ENCODE results near the gene SHOX. TPM values are rescaled to one million over a fixed set of nuclear protein-coding genes. Genes with fewer than 3 reads are reported as not detected.

Gene SHOX
- total RNA-seq, 1 donor from 2014 or later, result not detected

DNA sequence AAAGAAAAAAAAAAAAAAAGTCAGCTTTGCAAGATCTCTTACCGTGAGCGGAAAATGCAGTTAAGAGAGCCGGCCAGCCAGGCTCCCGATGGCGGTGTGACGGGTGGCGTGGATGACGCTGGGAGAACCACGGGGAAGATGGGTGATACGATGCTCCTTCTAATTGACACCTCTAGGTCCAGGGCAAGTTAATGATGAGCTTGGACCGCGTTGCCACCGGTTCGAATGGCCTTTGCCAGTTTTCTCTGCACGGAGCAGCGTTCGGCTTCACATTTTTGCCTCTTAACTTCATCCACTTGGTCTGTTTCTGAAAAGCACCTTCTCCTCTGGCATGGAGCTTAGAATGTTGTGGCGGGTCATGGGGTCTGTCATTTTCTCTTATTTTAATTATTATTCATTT lies 33.2 kb downstream of the SHOX start:
- DNase-seq (ENCODE audit: low read depth in 2 of 2), result no peak

DNA sequence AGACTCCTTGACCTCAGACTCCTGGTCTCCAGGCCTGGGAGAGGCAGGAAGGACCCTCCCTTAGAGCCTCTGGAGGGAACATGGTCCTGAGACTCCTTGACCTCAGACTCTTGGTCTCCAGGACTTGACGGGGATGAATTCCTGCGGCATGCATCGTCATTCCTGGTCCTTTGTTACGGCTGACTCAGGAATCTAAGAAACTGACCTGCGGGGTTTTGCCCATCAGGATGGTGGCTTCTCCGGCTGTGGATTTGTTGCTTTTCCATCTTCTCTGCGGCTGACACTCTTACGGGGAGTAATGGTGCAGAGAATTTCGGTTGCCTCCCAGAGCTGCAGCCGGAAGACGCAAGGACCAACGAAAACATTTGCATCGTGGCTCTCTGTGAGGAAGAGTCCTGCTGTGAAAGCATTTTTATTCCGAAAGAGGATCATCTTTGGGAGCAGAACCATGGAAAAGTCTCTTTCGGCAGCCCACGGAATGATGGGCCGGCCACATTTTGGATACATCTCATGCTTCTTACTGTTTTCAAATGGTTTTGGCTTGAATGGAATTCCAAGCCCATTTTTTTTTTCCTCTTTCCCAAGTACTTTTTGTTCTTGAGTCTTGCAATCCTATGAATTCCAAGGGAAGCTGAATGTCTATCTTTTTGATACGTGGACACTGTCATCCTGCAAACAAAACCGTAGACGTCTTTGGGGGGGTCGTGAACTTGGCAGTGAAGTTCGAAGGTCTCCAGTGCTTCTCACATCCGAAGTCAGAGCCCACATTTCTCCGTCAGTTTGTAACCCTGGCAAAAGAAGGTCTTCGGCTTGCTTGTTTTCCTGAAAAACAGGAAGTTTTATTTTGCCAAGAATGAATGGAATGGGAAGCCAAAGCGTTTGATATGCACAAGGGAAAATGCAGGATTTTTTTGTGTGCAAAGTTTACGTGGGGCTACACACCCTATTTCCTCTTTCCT lies 36.5 kb downstream of the SHOX start:
- DNase-seq (ENCODE audit: low read depth in 2 of 2), result peak in 1 of 2 donors; percentile 65

DNA sequence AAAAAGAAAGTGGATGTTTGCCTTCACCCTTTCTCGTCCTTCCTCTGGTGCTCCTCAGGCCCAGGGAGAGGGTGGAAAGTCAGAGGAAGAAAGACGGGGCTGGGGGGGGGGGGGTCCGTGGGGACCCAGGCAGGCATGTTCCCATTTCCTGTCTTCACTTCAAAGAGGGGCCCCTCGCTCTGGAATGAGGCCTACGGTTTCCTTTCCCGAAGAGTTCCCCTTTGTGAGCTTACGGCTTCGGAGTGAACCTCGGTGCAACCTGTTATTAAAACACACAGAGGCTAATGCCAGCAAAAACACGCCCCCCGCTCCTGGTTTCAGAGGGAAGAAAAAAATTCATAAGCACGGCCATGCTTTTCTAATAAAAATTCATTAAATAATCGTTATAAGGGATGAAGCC lies 40.1 kb downstream of the SHOX start:
- no peak for DNase-seq (ENCODE audit: low read depth in 2 of 2)

DNA sequence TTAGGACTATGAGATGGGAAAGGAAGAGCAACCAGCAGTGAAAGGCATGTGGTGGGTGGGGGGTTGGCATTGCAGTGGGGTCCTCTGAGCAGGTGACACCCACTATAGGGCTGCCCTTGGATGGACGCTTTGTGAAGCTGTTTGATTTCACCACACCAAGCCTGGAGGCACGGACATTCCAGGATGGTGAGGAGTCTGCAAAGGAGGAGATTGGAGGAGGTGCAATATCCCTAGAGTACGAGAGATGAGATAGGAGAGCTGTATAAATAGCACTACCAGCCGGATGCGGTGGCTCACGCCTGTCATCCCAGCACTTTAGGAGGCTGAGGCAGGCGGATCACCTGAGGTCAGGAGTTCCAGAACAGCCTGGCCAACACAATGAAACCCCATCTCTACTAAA lies 42.3 kb downstream of the SHOX start:
- DNase-seq (ENCODE audit: low read depth in 2 of 2), result no peak

DNA sequence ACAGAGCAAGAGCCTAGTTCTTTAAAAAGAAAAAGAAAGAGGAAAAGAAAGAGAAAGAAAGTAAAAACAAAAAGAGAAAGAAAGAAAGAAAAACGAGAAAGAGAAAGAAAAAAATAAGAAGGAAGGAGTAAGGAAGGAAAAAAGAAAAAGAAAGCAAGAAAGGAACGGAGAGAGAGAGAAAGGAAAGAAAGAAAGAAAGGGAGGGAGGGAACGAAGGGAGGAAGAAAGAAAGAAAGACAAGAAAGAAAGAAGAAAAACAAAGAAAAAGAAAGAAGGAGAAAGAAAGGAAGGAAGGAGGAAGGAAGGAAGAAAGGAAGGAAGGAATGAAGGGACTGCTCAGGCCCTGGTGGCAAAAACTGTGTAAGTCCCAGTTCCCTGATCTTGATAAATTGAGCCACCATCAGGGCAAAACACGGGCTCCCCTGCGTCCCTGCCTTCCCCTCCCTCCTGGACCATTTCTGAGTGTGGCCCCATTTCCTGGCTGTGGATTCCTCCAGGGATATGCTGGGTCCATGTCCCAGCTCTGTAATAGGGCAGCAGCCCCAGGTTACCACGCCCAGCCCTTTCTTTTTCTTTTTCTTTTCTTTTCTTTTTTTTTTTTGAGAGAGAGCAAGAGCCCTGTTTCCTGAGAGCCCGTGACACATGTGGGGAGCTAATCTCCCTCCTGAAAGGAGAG lies 44.8 kb downstream of the SHOX start:
- DNase-seq (ENCODE audit: low read depth in 2 of 2), result no peak

DNA sequence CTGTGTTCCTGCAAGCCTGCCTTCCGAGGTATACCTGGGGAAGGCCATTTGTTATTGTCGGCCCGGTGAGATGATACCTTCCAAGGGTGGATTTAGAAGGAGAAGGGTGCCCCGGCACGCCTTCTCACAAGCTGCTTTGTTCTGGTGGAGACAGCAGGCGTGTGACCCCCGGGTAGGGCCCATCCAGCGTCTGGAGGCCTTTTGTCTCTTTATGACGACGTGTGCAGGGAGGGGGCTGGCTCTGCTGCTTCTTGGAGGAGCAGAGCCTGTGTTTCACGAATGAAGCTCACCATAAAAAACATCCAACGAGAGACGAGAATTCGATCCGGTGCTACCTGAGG lies 45.3 kb downstream of the SHOX start:
- no peak for DNase-seq (ENCODE audit: low read depth in 2 of 2)

DNA sequence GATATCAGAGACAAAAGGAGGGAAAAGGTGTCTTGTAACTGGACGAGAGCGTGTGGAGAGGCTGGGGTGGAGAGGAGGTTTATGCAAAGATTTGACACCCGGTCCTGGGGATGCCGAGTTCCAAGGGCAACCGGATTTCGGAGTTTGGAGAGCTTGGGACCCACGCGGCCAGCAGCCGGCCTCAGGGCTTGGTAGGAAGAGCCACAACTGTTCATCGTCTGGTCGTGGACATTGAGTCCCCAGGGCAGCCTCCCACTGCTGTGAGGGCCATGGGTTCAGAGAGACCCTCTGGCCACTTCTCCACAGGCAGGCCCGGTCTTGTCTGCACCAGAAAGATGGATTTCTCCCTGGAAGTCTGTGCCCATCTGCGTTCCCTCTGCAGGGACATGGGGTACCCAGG lies 46.8 kb downstream of the SHOX start:
- no peak for DNase-seq (ENCODE audit: low read depth in 2 of 2)

DNA sequence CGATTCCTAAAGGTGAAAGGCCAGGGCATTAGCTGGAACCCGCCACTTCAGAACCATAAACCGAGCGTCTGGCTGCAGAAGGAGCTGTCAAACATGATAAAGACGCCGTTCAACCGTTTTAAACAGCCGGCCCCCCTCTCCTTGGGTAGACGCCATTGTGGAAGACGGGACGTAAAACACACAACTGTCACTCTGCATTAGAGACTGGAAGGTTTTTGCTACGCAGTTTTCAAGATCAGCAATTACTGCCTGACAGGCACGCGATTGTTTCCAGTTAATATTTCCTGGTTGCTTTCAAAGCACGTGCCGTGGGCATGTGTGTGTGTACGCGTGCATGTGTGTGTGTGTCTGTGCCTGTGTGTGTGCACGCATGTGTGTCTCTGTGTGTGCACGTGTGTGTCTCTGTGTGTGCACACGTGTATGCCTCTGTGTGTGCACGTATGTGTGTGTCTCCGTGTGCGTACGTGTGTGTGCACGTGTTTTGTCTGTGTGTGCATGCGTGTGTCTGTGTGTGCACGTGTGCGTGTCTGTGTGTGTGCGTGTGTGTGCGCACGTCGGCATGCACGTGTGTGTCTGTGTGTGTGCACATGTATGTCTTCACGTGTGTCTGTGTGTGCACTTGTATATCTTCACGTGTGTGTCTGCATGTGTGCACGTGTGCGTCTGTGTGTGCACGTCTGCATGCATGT lies 48.8 kb downstream of the SHOX start:
- DNase-seq (ENCODE audit: low read depth in 2 of 2), result no peak

DNA sequence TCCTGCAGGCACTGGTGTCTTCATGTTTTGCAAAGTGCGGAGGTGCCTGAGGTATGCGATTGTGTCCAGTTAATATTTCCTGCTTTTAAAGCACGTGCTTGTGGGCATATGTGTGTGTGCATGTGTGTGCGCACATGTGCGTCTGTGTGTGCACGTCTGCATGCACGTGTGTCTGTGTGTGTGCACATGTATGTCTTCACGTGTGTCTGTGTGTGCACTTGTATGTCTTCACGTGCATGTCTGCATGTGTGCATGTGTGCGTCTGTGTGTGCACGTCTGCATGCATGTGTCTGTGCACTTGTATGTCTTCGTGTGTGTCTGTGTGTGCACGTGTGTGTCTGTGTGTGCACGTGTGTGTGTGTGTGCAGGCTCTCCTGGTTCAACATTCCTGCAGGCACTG lies 49.5 kb downstream of the SHOX start:
- DNase-seq (ENCODE audit: low read depth in 2 of 2), result no peak

DNA sequence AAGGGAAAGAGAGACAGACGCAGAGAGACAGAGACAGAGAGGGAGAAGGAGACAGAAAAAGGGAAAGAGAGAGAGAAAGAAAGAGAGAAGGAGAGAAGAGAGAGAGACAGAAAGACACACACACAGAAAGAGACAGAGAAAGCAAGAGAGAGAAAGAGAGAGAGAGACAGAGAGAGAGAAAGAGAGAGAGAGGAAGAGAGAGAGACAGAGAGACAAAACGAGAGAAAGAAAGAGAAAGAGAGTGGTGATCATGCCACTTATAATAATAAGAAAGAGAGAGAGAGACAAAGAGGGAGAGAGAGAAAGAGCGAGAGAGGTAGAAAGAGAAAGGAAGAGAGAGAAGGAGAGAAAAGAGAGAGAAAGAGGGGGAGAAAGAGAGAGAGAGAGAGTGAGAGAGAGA lies 51.4 kb downstream of the SHOX start:
- DNase-seq (ENCODE audit: low read depth in 2 of 2), result no peak

DNA sequence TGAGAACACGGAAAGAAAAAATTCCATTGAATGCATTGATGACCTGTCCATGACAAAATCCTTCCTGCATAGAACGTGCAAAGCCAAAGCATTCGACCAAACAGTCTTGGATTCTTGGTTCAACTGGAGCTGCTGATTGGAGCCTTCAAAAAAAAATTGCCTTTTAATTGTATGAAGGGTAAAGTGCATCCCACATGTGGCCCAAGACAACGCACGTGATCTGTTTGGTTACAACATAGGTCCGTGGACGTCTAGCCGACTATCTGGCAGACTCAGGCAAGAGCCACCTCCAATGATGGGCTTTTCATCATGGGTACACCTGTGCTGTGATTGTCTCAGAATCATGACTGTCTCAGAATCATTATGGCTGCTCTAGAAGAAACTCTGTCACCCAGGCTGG lies 52.3 kb downstream of the SHOX start:
- DNase-seq (ENCODE audit: low read depth in 2 of 2), result no peak

DNA sequence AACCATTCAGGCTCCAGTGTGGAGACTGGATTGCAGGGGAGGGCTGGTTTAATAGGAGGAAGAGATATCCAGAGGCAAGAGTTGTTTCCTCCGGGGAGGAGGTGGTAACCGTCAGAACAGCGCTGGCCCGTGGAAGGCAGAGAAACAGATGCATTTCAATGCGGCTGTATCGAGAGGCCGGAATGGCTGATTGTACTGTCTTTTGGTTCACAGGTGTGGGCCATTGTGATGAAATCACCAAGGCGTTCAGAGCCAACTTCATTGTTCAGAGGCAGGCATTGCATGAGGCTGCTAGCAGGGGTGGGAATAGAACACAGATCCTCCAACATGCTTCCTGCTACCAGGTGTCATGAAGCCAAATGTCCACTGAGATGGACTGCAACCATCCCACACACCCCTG lies 53.0 kb downstream of the SHOX start:
- DNase-seq (ENCODE audit: low read depth in 2 of 2), result no peak

DNA sequence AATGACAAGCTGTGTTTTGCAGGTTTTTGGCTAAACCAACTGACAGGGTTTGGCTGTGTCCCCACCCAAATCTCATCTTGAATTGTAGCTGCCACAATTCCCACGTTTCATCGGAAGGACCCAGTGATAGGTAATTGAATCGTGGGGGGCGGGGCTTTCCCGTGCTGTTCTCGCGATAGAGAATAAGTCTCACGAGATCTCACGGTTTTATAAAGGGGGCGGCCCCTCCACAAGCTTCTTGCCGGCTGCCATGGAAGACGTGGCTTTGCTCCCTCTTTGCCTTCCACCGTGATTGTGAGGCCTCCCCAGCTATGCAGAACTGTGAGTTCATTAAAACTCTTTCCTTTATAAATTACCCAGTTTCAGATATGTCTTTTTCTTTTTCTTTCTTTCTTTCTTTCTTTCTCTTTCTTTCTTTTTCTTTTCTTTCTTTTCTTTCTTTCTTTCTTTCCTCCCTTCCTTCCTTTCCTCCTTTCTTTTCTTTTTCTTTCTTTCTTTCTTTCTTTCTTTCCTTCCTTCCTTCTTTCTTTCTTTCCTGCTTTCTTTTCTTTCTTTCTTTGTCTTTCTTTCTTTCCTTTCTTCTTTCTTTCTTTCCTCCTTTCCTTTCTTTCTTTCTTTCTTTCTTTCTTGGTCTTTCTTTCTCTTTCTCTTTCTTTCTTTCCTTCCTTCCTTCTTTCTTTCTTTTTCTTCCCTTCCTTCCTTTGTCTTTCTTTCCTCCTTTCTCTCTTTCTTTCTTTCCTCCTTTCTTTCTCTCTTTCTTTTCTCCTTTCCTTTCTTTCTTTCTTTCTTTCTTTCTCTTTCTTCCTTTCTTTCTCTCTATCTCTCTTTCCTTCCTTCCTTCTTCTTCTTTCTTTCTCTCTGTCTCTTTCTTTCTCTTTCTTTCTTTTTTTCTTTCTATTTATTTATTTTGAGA lies 54.8 kb downstream of the SHOX start:
- no peak for DNase-seq (ENCODE audit: low read depth in 2 of 2)

DNA sequence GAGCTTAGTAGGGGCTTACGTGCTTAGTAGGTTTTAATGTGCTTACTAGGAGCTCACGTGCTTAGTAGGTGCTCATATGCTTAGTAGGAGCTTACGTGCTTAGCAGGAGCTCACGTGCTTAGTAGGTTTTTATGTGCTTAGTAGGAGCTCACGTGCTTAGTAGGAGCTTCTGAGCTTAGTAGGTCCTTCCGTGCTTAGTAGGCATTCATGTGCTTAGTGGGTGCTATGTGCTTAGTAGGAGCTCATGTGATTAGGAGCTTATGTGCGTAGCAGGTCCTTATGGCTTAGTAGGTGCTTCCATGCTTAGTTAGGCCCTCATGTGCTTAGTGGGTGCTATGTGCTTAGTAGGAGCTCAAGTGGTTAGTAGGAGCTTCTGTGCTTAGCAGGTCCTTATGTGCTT lies 59.4 kb downstream of the SHOX start:
- no peak for DNase-seq (ENCODE audit: low read depth in 2 of 2)

DNA sequence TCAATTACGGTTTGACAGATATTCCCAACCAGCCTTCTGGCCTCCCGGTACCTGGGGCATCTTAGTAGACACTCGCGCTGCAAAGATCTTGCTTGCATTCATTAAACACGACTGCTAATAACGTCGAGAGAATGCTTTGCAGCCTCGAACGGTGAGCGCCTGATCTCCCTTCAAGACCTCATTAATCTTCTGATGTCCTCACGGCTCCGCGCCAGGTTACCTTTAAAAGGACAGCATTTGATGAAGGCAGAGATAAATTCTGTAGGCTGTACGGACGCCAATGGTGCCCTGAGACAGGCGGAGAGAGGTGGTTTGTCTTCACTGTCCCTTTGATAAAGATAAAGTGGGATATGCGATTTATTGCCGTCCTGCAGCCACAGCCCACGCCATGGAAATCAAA lies 64.2 kb downstream of the SHOX start:
- DNase-seq (ENCODE audit: low read depth in 2 of 2), result no peak

DNA sequence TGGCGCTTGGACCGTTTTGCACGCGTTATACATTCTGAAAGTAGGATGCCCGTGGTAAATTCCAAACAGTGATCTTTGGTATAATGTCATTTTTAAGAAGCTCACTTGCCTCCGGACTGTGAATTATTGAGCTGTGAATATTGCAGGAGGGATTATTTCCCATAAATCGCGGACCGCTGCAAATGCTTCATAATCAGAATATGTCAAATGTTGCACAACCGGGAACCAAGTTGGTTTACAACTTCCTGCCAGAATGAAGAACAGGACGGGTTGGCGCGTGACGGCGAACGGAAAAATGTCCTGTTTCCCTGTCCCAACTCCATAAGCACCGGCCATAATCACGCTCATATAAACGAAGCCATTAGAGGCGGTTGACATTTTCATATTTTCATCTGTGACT lies 67.6 kb downstream of the SHOX start:
- no peak for DNase-seq (ENCODE audit: low read depth in 2 of 2)

DNA sequence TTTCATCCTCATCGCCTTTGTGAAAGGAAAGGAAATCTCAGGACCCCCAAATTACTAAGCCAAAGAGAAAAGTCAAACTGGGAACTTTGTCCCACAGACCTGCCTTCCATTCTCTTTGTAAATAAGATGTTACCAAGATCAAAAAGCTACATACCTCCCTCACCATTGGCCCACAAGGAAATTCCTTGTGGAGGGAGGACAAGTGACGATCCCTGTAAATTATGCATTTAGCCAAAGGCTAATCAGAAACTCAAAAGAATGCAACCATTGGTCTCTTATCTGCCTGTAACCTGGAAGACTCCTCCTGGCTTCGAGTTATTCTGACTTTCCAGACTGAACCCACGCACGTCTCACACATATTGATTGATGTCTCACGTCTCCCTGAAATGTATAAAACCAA lies 70.3 kb downstream of the SHOX start:
- no peak for DNase-seq (ENCODE audit: low read depth in 2 of 2)

DNA sequence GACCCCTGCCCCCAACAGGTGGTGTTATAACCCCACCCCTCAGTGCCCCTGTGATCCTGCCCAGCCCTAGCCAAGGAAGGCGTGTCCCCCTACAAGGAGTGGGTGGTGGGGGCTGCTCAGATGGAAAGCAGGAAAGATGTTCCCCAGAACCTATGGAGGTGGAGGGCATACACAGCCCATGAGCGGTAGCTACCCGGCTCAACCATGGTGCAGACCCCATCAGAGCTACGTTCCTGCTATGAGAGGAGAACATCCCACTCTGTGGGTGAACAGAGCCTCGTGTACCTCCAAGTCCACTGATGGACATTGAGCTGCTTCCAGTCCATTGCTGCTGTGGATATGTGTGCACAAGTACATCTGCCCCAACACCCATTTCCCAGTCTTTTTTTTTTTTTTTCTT lies 71.1 kb downstream of the SHOX start:
- DNase-seq (ENCODE audit: low read depth in 2 of 2), result no peak

DNA sequence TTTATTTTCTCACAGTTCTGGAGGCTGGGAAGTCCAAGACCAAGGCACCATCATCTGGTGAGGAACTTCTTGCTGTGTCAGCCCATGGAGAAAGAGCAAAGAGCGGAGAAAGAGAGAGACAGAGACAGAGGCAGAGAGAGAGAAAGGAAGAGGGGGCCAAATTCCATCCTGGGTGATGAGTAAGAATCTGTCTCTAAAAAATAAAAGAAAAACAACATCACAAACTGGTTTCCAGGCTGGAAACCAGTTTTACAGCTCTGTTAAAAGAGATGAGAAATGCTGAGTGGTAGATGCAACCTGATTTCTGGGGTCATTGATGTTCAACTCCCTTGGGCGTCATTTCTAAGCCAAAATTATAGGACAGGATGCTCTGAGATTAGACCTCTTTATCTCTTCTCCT lies 72.9 kb downstream of the SHOX start:
- no peak for DNase-seq (ENCODE audit: low read depth in 2 of 2)

DNA sequence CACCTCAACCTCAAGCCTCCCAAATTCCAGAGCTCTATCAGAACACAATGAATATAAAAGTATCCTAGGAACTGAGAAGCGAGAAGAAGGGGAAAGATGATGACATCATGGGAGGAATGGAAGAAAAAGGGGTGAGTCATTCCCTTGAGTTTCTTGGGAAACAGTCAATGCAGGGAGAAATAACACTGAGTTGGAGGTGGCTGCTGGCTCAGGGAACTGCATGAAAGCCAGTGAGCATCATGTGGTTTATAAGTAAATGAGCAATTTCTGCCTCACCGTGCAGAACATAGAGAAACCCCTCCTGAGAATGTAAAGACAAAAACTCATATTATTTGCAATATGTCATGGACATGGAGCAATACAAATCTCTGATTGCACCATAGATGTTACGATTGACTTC lies 73.3 kb downstream of the SHOX start:
- DNase-seq (ENCODE audit: low read depth in 2 of 2), result no peak
